Fibroblast of lung (primary cell): ENCODE results near the gene HIPK3.

Experiments used
- EZH2 ChIP-seq: IDR thresholded peaks from 2 replicates; pipeline ENCODE4 v1.5.1; 2012; ENCODE audit warnings: low read length, control low read depth, mild to moderate bottlenecking; ENCODE audit errors: missing control alignments
- TF ChIP-seq, protein P1 (sequence below), 2 donors: IDR thresholded peaks in 1 of 2; conservative IDR thresholded peaks in 1 of 2; 1 replicate in 1 of 2; 2 replicates in 1 of 2; pipeline ENCODE4 v1.5.1; 2011 to 2012; ENCODE audit warnings: low read length in 2 of 2, control low read depth in 1 of 2, inconsistent platforms in 1 of 2, low read depth in 1 of 2, mild to moderate bottlenecking in 1 of 2

DNA sequence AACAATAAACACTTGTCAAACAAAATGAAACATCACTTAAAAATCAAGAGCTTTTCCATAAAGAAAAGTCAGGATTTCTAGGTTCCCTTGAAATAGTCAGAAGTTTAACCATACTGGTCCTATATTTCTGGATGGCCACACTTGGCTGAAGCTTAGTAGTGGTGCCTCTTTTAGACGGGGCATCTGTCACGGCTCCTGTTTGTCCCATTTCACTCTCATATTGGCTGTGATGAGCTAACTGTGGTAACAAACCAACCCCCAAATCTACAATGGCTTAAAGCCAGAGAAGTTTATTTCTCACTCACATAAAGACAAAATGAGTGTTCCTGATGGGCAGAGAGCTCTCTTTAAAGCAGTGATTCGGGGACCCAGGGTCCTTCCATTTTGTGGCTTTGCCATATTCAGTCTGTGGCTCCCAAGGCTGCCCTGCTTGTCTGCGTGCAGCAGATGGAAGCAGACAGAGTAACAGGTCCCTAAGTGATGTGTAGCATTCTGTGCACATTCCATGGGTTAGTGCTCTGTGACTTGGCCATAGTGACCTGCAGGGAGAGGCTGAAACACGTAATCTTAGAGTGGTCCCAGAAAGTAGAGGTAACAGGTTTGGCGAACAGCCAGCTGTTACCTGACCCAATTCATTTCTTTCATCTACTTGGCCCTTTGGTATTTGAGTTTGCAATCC, 137.4 kb downstream of the HIPK3 start:
- TF ChIP-seq, protein P1, sequence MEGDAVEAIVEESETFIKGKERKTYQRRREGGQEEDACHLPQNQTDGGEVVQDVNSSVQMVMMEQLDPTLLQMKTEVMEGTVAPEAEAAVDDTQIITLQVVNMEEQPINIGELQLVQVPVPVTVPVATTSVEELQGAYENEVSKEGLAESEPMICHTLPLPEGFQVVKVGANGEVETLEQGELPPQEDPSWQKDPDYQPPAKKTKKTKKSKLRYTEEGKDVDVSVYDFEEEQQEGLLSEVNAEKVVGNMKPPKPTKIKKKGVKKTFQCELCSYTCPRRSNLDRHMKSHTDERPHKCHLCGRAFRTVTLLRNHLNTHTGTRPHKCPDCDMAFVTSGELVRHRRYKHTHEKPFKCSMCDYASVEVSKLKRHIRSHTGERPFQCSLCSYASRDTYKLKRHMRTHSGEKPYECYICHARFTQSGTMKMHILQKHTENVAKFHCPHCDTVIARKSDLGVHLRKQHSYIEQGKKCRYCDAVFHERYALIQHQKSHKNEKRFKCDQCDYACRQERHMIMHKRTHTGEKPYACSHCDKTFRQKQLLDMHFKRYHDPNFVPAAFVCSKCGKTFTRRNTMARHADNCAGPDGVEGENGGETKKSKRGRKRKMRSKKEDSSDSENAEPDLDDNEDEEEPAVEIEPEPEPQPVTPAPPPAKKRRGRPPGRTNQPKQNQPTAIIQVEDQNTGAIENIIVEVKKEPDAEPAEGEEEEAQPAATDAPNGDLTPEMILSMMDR (conservative IDR thresholded peaks at IDR 0.05 in 1 of 2, IDR thresholded peaks at IDR 0.05 in 1 of 2; ENCODE audit: low read depth in 1 of 2, low read length in 2 of 2) = no peak
- TF ChIP-seq EZH2 = no peak
